Testis (tissue), 2 donors: ENCODE results near the gene KREMEN2.

ENCODE experiments used
- POLR2A ChIP-seq: fragments of 450-650 bp; IDR thresholded peaks from one replicate; pipeline ENCODE4 v1.6.1; 2017; ENCODE audit warnings: antibody characterized with exemption, mild to moderate bottlenecking, moderate library complexity
- TF ChIP-seq, protein P1 (sequence below), 3 experiments: fragments of 450-650 bp in 2 of 3; fragments of 200-600 bp in 1 of 3; sonication (generic) in 1 of 3; IDR thresholded peaks; one replicate each; pipeline ENCODE4 v1.5.1; 2016 to 2019; ENCODE audit warnings: antibody characterized with exemption in 3 of 3, mild to moderate bottlenecking in 2 of 3, moderate library complexity in 1 of 3

- TF ChIP-seq, protein P1, sequence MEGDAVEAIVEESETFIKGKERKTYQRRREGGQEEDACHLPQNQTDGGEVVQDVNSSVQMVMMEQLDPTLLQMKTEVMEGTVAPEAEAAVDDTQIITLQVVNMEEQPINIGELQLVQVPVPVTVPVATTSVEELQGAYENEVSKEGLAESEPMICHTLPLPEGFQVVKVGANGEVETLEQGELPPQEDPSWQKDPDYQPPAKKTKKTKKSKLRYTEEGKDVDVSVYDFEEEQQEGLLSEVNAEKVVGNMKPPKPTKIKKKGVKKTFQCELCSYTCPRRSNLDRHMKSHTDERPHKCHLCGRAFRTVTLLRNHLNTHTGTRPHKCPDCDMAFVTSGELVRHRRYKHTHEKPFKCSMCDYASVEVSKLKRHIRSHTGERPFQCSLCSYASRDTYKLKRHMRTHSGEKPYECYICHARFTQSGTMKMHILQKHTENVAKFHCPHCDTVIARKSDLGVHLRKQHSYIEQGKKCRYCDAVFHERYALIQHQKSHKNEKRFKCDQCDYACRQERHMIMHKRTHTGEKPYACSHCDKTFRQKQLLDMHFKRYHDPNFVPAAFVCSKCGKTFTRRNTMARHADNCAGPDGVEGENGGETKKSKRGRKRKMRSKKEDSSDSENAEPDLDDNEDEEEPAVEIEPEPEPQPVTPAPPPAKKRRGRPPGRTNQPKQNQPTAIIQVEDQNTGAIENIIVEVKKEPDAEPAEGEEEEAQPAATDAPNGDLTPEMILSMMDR (IDR thresholded peaks at IDR 0.05): no peak
- TF ChIP-seq POLR2A: no peak
Observed at GRCh38 chr16:2980227-2981176, 16.4 kb downstream of the KREMEN2 start, which contains the start of gene PKMYT1.
